Naive thymus-derived CD4-positive, alpha-beta T cell (primary cell): ENCODE measurements around the gene TAF1B. TPM values are rescaled to one million over a fixed set of nuclear protein-coding genes. Genes with fewer than 3 reads are reported as not detected.
"Not testable (repeated sequence)": the region's sequence is repeated elsewhere in the genome, so short reads cannot be mapped to it uniquely, and the experiment has no call there.

ENCODE experiments used
- ATAC-seq: fragments of 150-1000 bp; cut with Tn5 transposase; 2 replicates; pipeline ENCODE4 v1.10.0; 2021; ENCODE audit warnings: mild to moderate bottlenecking, moderate library complexity
- CTCF ChIA-PET: fragments of 350-600 bp; sonication (Branson Sonifier 250); formaldehyde crosslinking; loops from one replicate; lab custom pipeline; 2021; ENCODE audit warnings: antibody characterized with exemption; lab: Charles Lee
- POLR2A ChIA-PET: fragments of 350-600 bp; sonication (Branson Sonifier 250); formaldehyde crosslinking; loops from one replicate; lab custom pipeline; 2021; ENCODE audit warnings: antibody characterized with exemption, inconsistent platforms; lab: Charles Lee
- DNase-seq, 9 donors: peaks; one replicate each; pipeline versions ENCODE4 v3.0.0 to v3.0.0-alpha.2; 2020 to 2022; ENCODE audit warnings: mixed read lengths in 1 of 9
- H3K27ac ChIP-seq: one replicate; pipeline ENCODE4 v1.7.0; 2013; ENCODE audit warnings: mild to moderate bottlenecking, low read depth, low read length, moderate library complexity
- H3K27me3 ChIP-seq, 2 donors: one replicate each; pipeline ENCODE4 v1.7.0; 2013; ENCODE audit warnings: low read length in 2 of 2, mild to moderate bottlenecking in 2 of 2, moderate library complexity in 2 of 2; ENCODE audit not compliant: control insufficient read depth in 2 of 2, insufficient read depth in 2 of 2
- H3K36me3 ChIP-seq, 3 experiments: 1 replicate in 2 of 3; 2 replicates in 1 of 3; pipeline ENCODE4 v1.7.0; 2013; ENCODE audit warnings: low read length in 3 of 3, mild to moderate bottlenecking in 3 of 3, moderate library complexity in 1 of 3; ENCODE audit not compliant: insufficient read depth in 3 of 3, control insufficient read depth in 2 of 3
- H3K4me1 ChIP-seq, 2 donors: one replicate each; pipeline ENCODE4 v1.7.0; 2013; ENCODE audit warnings: low read length in 2 of 2, mild to moderate bottlenecking in 2 of 2, moderate library complexity in 1 of 2; ENCODE audit not compliant: control insufficient read depth in 2 of 2, insufficient read depth in 2 of 2
- H3K4me3 ChIP-seq: 2 replicates; pipeline ENCODE4 v1.7.0; 2013; ENCODE audit warnings: mild to moderate bottlenecking, low read length
- H3K9me3 ChIP-seq, 3 experiments: 1 replicate in 2 of 3; 2 replicates in 1 of 3; pipeline ENCODE4 v1.7.0; 2013; ENCODE audit warnings: low read length in 3 of 3; ENCODE audit not compliant: control insufficient read depth in 2 of 3
- H3K27ac Mint-ChIP-seq, 9 donors: one replicate each; pipeline ENCODE4 v1.8.0; 2020 to 2022; ENCODE audit warnings: mixed read lengths in 9 of 9, mild to moderate bottlenecking in 8 of 9, moderate library complexity in 5 of 9, inconsistent platforms in 2 of 9
- H3K27me3 Mint-ChIP-seq, 5 donors: one replicate each; pipeline ENCODE4 v1.8.0; 2021 to 2022; ENCODE audit warnings: mixed read lengths in 5 of 5, mild to moderate bottlenecking in 1 of 5
- H3K36me3 Mint-ChIP-seq, 5 donors: one replicate each; pipeline ENCODE4 v1.8.0; 2020 to 2022; ENCODE audit warnings: mixed read lengths in 5 of 5, mild to moderate bottlenecking in 3 of 5, inconsistent platforms in 1 of 5
- H3K4me1 Mint-ChIP-seq, 7 donors: one replicate each; pipeline ENCODE4 v1.8.0; 2020 to 2022; ENCODE audit warnings: mixed read lengths in 7 of 7, mild to moderate bottlenecking in 3 of 7, inconsistent platforms in 1 of 7
- H3K4me3 Mint-ChIP-seq, 10 donors: one replicate each; pipeline ENCODE4 v1.8.0; 2020 to 2022; ENCODE audit warnings: mild to moderate bottlenecking in 10 of 10, mixed read lengths in 10 of 10, moderate library complexity in 6 of 10, inconsistent platforms in 2 of 10
- H3K9me3 Mint-ChIP-seq, 11 donors: one replicate each; pipeline ENCODE4 v1.8.0; 2020 to 2022; ENCODE audit warnings: mixed read lengths in 11 of 11, mild to moderate bottlenecking in 4 of 11, inconsistent platforms in 1 of 11, moderate library complexity in 1 of 11
- intact Hi-C, 2 donors: fragments of 100-400 bp; cut with micrococcal nuclease; formaldehyde crosslinking; loops; one replicate each; pipeline ENCODE4 v1.15.1; 2023
- polyA plus RNA-seq, 2 donors: library from polyadenylated mRNA; unstranded; fragments of 300-500 nt; fragmentation: Illumina TruSeq; gene quantifications; one replicate each; pipeline ENCODE4 v1.2.3, GENCODE V29; 2021
- total RNA-seq, 6 experiments: library from RNA in 5 of 6; stranded (reverse) in 5 of 6; gene quantifications; 1 replicate in 5 of 6; 2 replicates in 1 of 6; pipeline ENCODE4 v1.2.3 and lab custom pipeline; 2021 to 2026

Gene TAF1B
- total and polyA plus RNA-seq, 7 experiments from 2014 or later, result 7.2 to 28.2 (median 16.0) TPM

DNA sequence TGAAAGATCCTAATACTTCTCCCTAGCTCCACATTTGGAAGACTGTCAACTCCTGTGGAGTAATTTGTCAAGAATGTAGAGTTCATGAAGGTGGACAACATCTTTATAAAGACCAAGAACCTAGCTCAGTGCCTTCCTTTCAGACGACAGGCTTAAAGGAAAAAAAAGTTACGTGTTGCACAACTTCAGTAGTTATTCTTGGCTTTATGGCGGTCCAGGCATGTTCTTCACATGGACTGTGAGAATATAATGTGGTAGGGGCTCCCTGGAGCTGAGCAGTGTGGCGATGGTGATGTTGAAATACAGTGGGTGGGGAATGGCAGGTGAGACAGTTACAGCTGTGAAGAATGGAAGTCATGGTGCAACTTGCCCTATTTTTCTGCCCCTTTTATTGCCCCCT, 3.9 kb downstream of the TAF1B start:
- Histone ChIP-seq H3K27ac (no peak overlapping the region), H3K4me1 (peaks cover 11 to 13% of the 10 kb centered on the region in 2 donors), H3K9me3 (no peaks in the 10 kb centered on the region), H3K4me3 (no peak overlapping the region), H3K36me3 (peaks cover 13 to 22% (median 17%) of the 10 kb centered on the region in 3 experiments), H3K27me3 (no peaks in the 10 kb centered on the region)
- Mint-ChIP-seq H3K36me3 (peaks cover 5 to 56% (median 32%) of the 10 kb centered on the region in 5 donors), H3K4me1 (peaks cover 25 to 56% (median 49%) of the 10 kb centered on the region in 7 donors), H3K9me3 (peaks cover 0 to 1% (median 0%) of the 10 kb centered on the region in 11 donors), H3K4me3 (peak overlapping the region in 1 of 10 donors; percentile 41), H3K27me3 (peaks cover 0 to 3% (median 0%) of the 10 kb centered on the region in 5 donors), H3K27ac (no peak overlapping the region)
- no peak for DNase-seq
- ChIA-PET CTCF (interaction anchor here (0.6 to 0.8 kb wide), 3 partner anchors 34 to 643 kb away, joined by 3 to 4 read pairs (median 3); no protein-coding TSS in a partner anchor), POLR2A (no interaction called here)
- ATAC-seq, result no peak
- intact Hi-C loops, result loop anchor here (10.0 kb wide), 2 partner anchors 458 to 1308 kb away; partner anchors contain the start of genes HPCAL1 (in 2 of the 2) and SLC66A3 (in 1 of the 2)

DNA sequence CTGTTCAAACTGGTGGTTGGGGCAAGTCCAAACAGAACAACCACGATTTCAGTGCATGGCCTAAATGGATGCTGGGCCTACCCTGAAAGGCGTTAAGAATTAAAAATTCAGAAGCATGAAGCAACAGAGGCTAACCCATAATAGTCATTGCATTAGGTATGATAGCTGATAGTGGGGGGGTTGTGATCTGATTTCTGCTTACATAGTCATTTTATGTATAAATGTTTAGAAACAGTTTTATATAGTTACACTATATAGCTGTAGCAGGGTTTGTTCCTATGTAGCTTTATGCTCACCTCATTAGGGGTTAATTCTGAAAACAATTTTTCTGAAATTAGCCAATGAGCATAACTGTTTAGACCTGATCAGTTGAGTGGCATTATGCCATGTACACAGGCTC, 9.6 kb downstream of the TAF1B start:
- Histone ChIP-seq H3K9me3 (no peaks in the 10 kb centered on the region), H3K4me1 (no peaks in the 10 kb centered on the region), H3K27me3 (no peaks in the 10 kb centered on the region), H3K36me3 (peaks cover 17 to 53% (median 37%) of the 10 kb centered on the region in 3 experiments), H3K27ac (no peak overlapping the region), H3K4me3 (no peak overlapping the region)
- peaks cover 18 to 87% (median 64%) of the 10 kb centered on the region in 5 donors for H3K36me3 Mint-ChIP-seq
- peaks cover 0 to 5% (median 2%) of the 10 kb centered on the region in 7 donors for H3K4me1 Mint-ChIP-seq
- DNase-seq (no peak), ATAC-seq (no peak)
- peaks cover 0 to 18% (median 4%) of the 10 kb centered on the region in 11 donors for H3K9me3 Mint-ChIP-seq
- no peaks in the 10 kb centered on the region for H3K27me3 Mint-ChIP-seq
- no peak overlapping the region for H3K4me3 Mint-ChIP-seq
- CTCF ChIA-PET, result no interaction called here
- intact Hi-C loops, result no loop called here
- POLR2A ChIA-PET, result no interaction called here
- H3K27ac Mint-ChIP-seq, result no peak overlapping the region

DNA sequence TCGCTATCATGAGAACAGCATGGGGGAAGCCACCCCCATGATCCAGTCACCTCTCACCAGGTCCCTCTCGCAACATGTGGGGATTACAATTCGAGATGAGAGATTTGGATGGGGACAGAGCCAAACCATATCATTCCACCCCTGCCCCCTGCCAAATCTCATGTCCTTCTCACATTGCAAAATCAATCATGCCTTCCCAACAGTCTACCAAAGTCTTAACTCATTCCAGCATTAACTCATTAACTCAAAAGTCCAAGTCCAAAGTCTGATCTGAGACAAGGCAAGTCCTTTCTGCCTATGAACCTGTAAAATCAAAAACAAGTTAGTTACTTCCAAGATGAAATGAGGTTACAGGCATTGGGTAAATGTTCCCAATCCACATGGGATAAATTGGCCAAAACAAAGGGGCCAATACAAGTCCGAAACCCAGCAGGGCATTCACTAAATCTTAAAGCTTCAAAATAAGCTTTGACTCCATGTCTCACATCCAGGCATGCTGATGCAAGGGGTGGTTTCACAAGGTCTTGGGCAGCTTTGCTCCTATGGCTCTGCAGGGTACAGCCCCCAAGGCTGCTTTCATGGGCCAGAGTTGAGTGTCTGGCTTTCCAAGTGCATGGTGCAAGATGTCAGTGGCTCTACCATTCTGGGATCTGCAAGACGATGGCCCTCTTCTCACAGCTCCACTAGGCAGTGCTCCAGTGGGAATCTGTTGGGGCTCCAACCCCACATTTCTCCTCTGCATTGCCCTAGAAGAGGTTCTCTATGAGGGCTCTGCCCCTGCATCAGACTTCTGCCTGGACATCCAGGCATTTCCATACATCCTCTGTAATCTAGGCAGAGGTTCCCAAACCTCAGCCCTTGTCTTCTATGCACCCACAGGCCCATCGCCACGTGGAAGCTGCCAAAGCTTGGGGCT, 14.8 kb downstream of the TAF1B start:
- no peak overlapping the region for H3K27ac ChIP-seq
- Mint-ChIP-seq H3K9me3 (peaks cover 0 to 45% (median 11%) of the 10 kb centered on the region in 11 donors), H3K27ac (no peak overlapping the region), H3K4me3 (no peak overlapping the region), H3K4me1 (peaks cover 0 to 20% (median 0%) of the 10 kb centered on the region in 7 donors), H3K27me3 (no peaks in the 10 kb centered on the region), H3K36me3 (peaks cover 25 to 80% (median 67%) of the 10 kb centered on the region in 5 donors)
- DNase-seq (no peak), ATAC-seq (no peak)
- intact Hi-C loops, result no loop called here
- H3K9me3 ChIP-seq, result peaks cover 0 to 7% (median 0%) of the 10 kb centered on the region in 3 experiments
- no peaks in the 10 kb centered on the region for H3K4me1 ChIP-seq
- H3K4me3 ChIP-seq, result no peak overlapping the region
- CTCF ChIA-PET, result interaction anchor here (0.6 kb wide), 1 partner anchor 214 kb away, joined by 4 read pairs; no protein-coding TSS in a partner anchor
- POLR2A ChIA-PET, result no interaction called here
- no peaks in the 10 kb centered on the region for H3K27me3 ChIP-seq
- peaks cover 0 to 42% (median 24%) of the 10 kb centered on the region in 3 experiments for H3K36me3 ChIP-seq

GRCh38 chr2:9858730-9859068, 15.4 kb downstream of the TAF1B start:
- no peak overlapping the region for H3K27ac ChIP-seq
- H3K36me3 ChIP-seq, result peaks cover 0 to 36% (median 18%) of the 10 kb centered on the region in 3 experiments
- H3K9me3 ChIP-seq, result peaks cover 0 to 7% (median 0%) of the 10 kb centered on the region in 3 experiments
- ATAC-seq (no peak), DNase-seq (no peak)
- no peaks in the 10 kb centered on the region for H3K27me3 ChIP-seq
- Mint-ChIP-seq H3K27me3 (no peaks in the 10 kb centered on the region), H3K9me3 (peaks cover 0 to 51% (median 11%) of the 10 kb centered on the region in 11 donors), H3K4me3 (no peak overlapping the region), H3K27ac (no peak overlapping the region), H3K36me3 (peaks cover 27 to 85% (median 65%) of the 10 kb centered on the region in 5 donors), H3K4me1 (peaks cover 0 to 20% (median 0%) of the 10 kb centered on the region in 7 donors)
- POLR2A ChIA-PET, result no interaction called here
- no peak overlapping the region for H3K4me3 ChIP-seq
- intact Hi-C loops, result no loop called here
- no peaks in the 10 kb centered on the region for H3K4me1 ChIP-seq
- CTCF ChIA-PET, result no interaction called here

- Mint-ChIP-seq H3K9me3 (peaks cover 0 to 54% (median 11%) of the 10 kb centered on the region in 11 donors), H3K36me3 (peaks cover 26 to 73% (median 49%) of the 10 kb centered on the region in 5 donors), H3K4me1 (peaks cover 0 to 20% (median 0%) of the 10 kb centered on the region in 7 donors)
- H3K27me3 ChIP-seq, H3K27ac ChIP-seq, H3K27ac Mint-ChIP-seq, H3K4me3 ChIP-seq, H3K27me3 Mint-ChIP-seq, H3K4me3 Mint-ChIP-seq, intact Hi-C loops, POLR2A ChIA-PET, CTCF ChIA-PET, H3K9me3 ChIP-seq, DNase-seq, H3K4me1 ChIP-seq, ATAC-seq: not testable (repeated sequence)
- peaks cover 0 to 19% (median 9%) of the 10 kb centered on the region in 3 experiments for H3K36me3 ChIP-seq
Measured at GRCh38 chr2:9860922-9861580, 17.8 kb downstream of the TAF1B start.

DNA sequence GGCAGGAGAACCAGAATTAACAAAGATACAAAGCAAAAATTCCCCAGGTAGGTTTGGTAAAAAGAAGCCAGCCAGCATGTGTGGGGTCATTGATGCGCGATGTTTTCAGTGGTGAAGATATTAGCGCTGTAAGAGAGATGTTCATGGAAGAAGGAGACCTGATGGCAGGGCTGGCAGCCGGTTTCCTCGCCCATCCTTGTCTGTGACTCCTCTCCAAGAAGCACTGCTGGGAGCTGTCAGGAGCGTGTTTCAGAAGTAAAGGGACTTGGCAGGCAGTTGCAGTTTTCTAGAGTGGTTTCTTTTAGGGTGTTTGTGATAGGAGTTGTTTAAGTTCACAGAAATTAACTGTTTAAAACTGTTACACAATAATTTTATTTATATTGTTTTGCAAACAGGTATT, 24.6 kb downstream of the TAF1B start:
- no peak overlapping the region for H3K27ac ChIP-seq
- no peaks in the 10 kb centered on the region for H3K27me3 Mint-ChIP-seq
- no peaks in the 10 kb centered on the region for H3K4me1 ChIP-seq
- ATAC-seq, result no peak
- H3K9me3 ChIP-seq, result no peaks in the 10 kb centered on the region
- DNase-seq, result no peak
- H3K9me3 Mint-ChIP-seq, result peaks cover 0 to 16% (median 0%) of the 10 kb centered on the region in 11 donors
- H3K4me1 Mint-ChIP-seq, result peaks cover 0 to 4% (median 0%) of the 10 kb centered on the region in 7 donors
- peak overlapping the region in 2 of 9 donors; percentile 7 to 16 for H3K27ac Mint-ChIP-seq
- H3K4me3 Mint-ChIP-seq, result no peak overlapping the region
- ChIA-PET POLR2A (no interaction called here), CTCF (no interaction called here)
- H3K4me3 ChIP-seq, result no peak overlapping the region
- no peaks in the 10 kb centered on the region for H3K27me3 ChIP-seq
- intact Hi-C loops, result no loop called here
- peaks cover 4 to 33% (median 23%) of the 10 kb centered on the region in 5 donors for H3K36me3 Mint-ChIP-seq
- peaks cover 0 to under 1% (median 0%) of the 10 kb centered on the region in 3 experiments for H3K36me3 ChIP-seq
